Upper lobe of left lung (tissue), 6 donors: Measurements from ENCODE around the gene TRPC4. TPM values are rescaled to one million over a fixed set of nuclear protein-coding genes. Genes with fewer than 3 reads are reported as not detected.

Experiments
- ATAC-seq, 2 donors: fragments of 200-7000 bp; cut with Tn5 transposase; one replicate each; pipeline ENCODE4 v1.9.1; 2022; ENCODE audit warnings: mild to moderate bottlenecking in 2 of 2, moderate library complexity in 2 of 2; ENCODE audit not compliant: low FRiP score in 2 of 2
- DNase-seq, 2 donors: peaks; one replicate each; pipeline ENCODE4 v3.0.0-alpha.2; 2019 to 2020
- H3K27ac ChIP-seq, 4 donors: fragments of 200-600 bp; sonication (generic); one replicate each; pipeline ENCODE4 v1.5.1; 2016 to 2019
- H3K27me3 ChIP-seq, 4 donors: fragments of 200-600 bp; sonication (generic); one replicate each; pipeline ENCODE4 v1.5.1; 2017 to 2019
- H3K36me3 ChIP-seq, 4 donors: fragments of 200-600 bp; sonication (generic); one replicate each; pipeline ENCODE4 v1.5.1; 2016 to 2019
- H3K4me1 ChIP-seq, 4 donors: fragments of 200-600 bp; sonication (generic); one replicate each; pipeline ENCODE4 v1.5.1; 2018 to 2019
- H3K4me3 ChIP-seq, 4 donors: fragments of 200-600 bp; sonication (generic); one replicate each; pipeline ENCODE4 v1.5.1; 2017 to 2019; ENCODE audit warnings: mild to moderate bottlenecking in 2 of 4, moderate library complexity in 1 of 4
- H3K9me3 ChIP-seq, 4 donors: fragments of 200-600 bp; sonication (generic); one replicate each; pipeline ENCODE4 v1.5.1; 2018 to 2019
- CTCF ChIP-seq, 6 experiments: fragments of 450-650 bp in 4 of 6; fragments of 200-600 bp in 2 of 6; sonication (generic) in 2 of 6; IDR thresholded peaks; one replicate each; pipeline ENCODE4 v1.5.1; 2016 to 2019; ENCODE audit warnings: antibody characterized with exemption in 6 of 6
- EP300 ChIP-seq, 4 donors: sonication (generic); formaldehyde crosslinking; IDR thresholded peaks; one replicate each; pipeline ENCODE4 v1.5.1; 2017; ENCODE audit warnings: antibody characterized with exemption in 4 of 4, control low read depth in 2 of 4
- POLR2A ChIP-seq, 4 donors: fragments of 450-650 bp; IDR thresholded peaks; one replicate each; pipeline ENCODE4 v1.5.1; 2016 to 2017; ENCODE audit warnings: antibody characterized with exemption in 4 of 4, mild to moderate bottlenecking in 2 of 4
- POLR2AphosphoS5 ChIP-seq, 2 donors: sonication (generic); formaldehyde crosslinking; IDR thresholded peaks; one replicate each; pipeline ENCODE4 v1.5.1; 2017; ENCODE audit warnings: antibody characterized with exemption in 2 of 2
- WGBS, 2 donors: methylation state at CpG; one replicate each; pipeline ENCODE4 v1.1.5; 2017 to 2018; 5-methylcytosine and 5-hydroxymethylcytosine counted together
- total RNA-seq, 6 donors: library from RNA; depleted of rRNA in 4 of 6; stranded (reverse); fragments of >200 nt in 4 of 6; gene quantifications; one replicate each; pipeline versions ENCODE4 v1.1.0 to v1.2.1, GENCODE V29; 2016 to 2021
- donor health status: DM: no; HTN: no; CAD: no; lungs with moderate emphysema.
- donor health status: DM: no; HTN: yes; CAD: no; lungs with severe emphysema.

Gene TRPC4
- total RNA-seq, 6 donors from 2014 or later, result 0.39 to 6.3 (median 1.8) TPM

- WGBS, 2 donors, result 91 to 98% methylated on average over 2 of the region's 2 CpGs
- Histone ChIP-seq H3K36me3 (no peaks in the 10 kb centered on the region), H3K27ac (no peak overlapping the region), H3K27me3 (no peaks in the 10 kb centered on the region), H3K4me1 (no peaks in the 10 kb centered on the region), H3K4me3 (no peak overlapping the region), H3K9me3 (no peaks in the 10 kb centered on the region)
- ATAC-seq (no peak), DNase-seq (no peak)
- no peak for TF ChIP-seq CTCF (IDR thresholded peaks at IDR 0.05)
- no peak for TF ChIP-seq POLR2A (IDR thresholded peaks at IDR 0.05)
- no peak for TF ChIP-seq POLR2AphosphoS5 (IDR thresholded peaks at IDR 0.05)
- TF ChIP-seq EP300 (IDR thresholded peaks at IDR 0.05), result no peak
Observed at GRCh38 chr13:37641391-37641790, 228.2 kb downstream of the TRPC4 start.

GRCh38 chr13:37640499-37640898 lies 229.1 kb downstream of the TRPC4 start:
- no peak for DNase-seq
- Histone ChIP-seq H3K9me3 (no peaks in the 10 kb centered on the region), H3K27me3 (no peaks in the 10 kb centered on the region), H3K27ac (no peak overlapping the region), H3K4me3 (no peak overlapping the region), H3K36me3 (no peaks in the 10 kb centered on the region), H3K4me1 (no peaks in the 10 kb centered on the region)
- no peak for ATAC-seq
- TF ChIP-seq EP300 (IDR thresholded peaks at IDR 0.05), result no peak
- TF ChIP-seq POLR2AphosphoS5 (IDR thresholded peaks at IDR 0.05), result no peak
- no peak for TF ChIP-seq POLR2A (IDR thresholded peaks at IDR 0.05)
- TF ChIP-seq CTCF (IDR thresholded peaks at IDR 0.05), result no peak
- 26 to 27% methylated on average over 2 of the region's 2 CpGs for WGBS, 2 donors

- WGBS, 2 donors, result 67 to 68% methylated on average over 8 of the region's 8 CpGs
- Histone ChIP-seq H3K27ac (no peak overlapping the region), H3K4me3 (no peak overlapping the region), H3K4me1 (no peaks in the 10 kb centered on the region), H3K27me3 (no peaks in the 10 kb centered on the region), H3K36me3 (no peaks in the 10 kb centered on the region), H3K9me3 (no peaks in the 10 kb centered on the region)
- ATAC-seq (no peak), DNase-seq (no peak)
- TF ChIP-seq EP300 (IDR thresholded peaks at IDR 0.05), result no peak
- no peak for TF ChIP-seq POLR2A (IDR thresholded peaks at IDR 0.05)
- no peak for TF ChIP-seq CTCF (IDR thresholded peaks at IDR 0.05)
Observed at GRCh38 chr13:37636701-37637100, 232.9 kb downstream of the TRPC4 start.

- no peak overlapping the region for H3K4me3 ChIP-seq
- TF ChIP-seq CTCF (IDR thresholded peaks at IDR 0.05) (no peak), POLR2AphosphoS5 (IDR thresholded peaks at IDR 0.05) (no peak), EP300 (IDR thresholded peaks at IDR 0.05) (no peak), POLR2A (IDR thresholded peaks at IDR 0.05) (no peak)
- H3K27ac ChIP-seq, result no peak overlapping the region
- H3K27me3 ChIP-seq, result no peaks in the 10 kb centered on the region
- H3K4me1 ChIP-seq, result no peaks in the 10 kb centered on the region
- ATAC-seq, result no peak
- WGBS, 2 donors, result 68 to 69% methylated on average over 5 of the region's 5 CpGs
- no peaks in the 10 kb centered on the region for H3K36me3 ChIP-seq
- no peaks in the 10 kb centered on the region for H3K9me3 ChIP-seq
- no peak for DNase-seq
Observed at GRCh38 chr13:37632294-37632693, 237.3 kb downstream of the TRPC4 start.

GRCh38 chr13:37627428-37627827 lies 242.1 kb downstream of the TRPC4 start:
- Histone ChIP-seq H3K4me3 (no peak overlapping the region), H3K27ac (no peak overlapping the region), H3K27me3 (no peaks in the 10 kb centered on the region), H3K9me3 (no peaks in the 10 kb centered on the region), H3K4me1 (no peaks in the 10 kb centered on the region), H3K36me3 (no peaks in the 10 kb centered on the region)
- ATAC-seq, result no peak
- DNase-seq, result no peak
- TF ChIP-seq POLR2A (IDR thresholded peaks at IDR 0.05), result no peak
- TF ChIP-seq CTCF (IDR thresholded peaks at IDR 0.05), result no peak
- TF ChIP-seq EP300 (IDR thresholded peaks at IDR 0.05), result no peak
- TF ChIP-seq POLR2AphosphoS5 (IDR thresholded peaks at IDR 0.05), result no peak
- 53 to 70% methylated on average over 4 of the region's 4 CpGs for WGBS, 2 donors
